ENCODE data around the gene CEP131.

DNA sequence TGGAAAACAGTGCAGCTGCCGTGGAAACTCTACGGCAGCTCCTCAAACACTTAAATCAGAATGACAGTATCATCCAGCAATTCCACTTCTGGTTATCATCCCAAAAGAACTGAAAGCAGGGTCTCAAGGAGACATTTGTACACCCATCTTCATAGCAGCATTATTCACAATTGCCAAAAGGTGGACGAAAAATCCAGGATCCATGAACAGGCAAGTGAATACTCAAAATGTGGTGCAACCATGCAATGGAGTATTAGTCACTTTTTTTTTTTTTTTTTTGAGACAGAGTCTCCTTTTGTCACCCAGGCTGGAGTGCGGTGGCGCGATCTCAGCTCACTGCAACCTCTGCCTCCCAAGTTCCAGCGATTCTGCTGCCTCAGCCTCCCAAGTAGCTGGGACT is 46.1 kb downstream of the CEP131 start:
- peak in 1 of 6 experiments; percentile 6 for TF ChIP-seq CTCF (IDR thresholded peaks at IDR 0.05)
- no peak for TF ChIP-seq POLR2A (IDR thresholded peaks at IDR 0.05)
